H1 (cell line): ENCODE measurements around the gene ZNF385C. TPM values are rescaled to one million over a fixed set of nuclear protein-coding genes. Genes with fewer than 3 reads are reported as not detected.

Source experiments
- CTCF ChIA-PET: fragments of 300-600 bp; sonication (Branson Sonifier 250); formaldehyde crosslinking; loops from one replicate; lab custom pipeline; 2021; ENCODE audit not compliant: partially characterized antibody; lab: Charles Lee
- POLR2A ChIA-PET: fragments of 300-600 bp; sonication (Branson Sonifier 250); formaldehyde crosslinking; loops from one replicate; lab custom pipeline; 2021; ENCODE audit warnings: inconsistent platforms; ENCODE audit not compliant: partially characterized antibody; lab: Charles Lee
- DNase-seq, 2 experiments: peaks; one replicate each; pipeline versions ENCODE4 v3.0.0 to v3.0.0-alpha.2; 2010 to 2022; ENCODE audit warnings: low spot score in 2 of 2, low read depth in 1 of 2, mixed read lengths in 1 of 2
- FAIRE-seq: peaks from 2 replicates; lab custom pipeline; 2011; peaks lifted over from hg19 to GRCh38; lab: Jason Lieb, UNC
- H2AFZ ChIP-seq: 2 replicates; pipeline ENCODE4 v1.8.1; 2012; ENCODE audit warnings: low read length, inconsistent platforms
- H2AK5ac ChIP-seq: 2 replicates; pipeline ENCODE4 v1.6.1; 2013; ENCODE audit warnings: low read depth, low read length
- H2BK120ac ChIP-seq: replicated peaks from 2 replicates; pipeline ENCODE3; 2013; ENCODE audit warnings: low read depth, low read length, inconsistent platforms
- H2BK12ac ChIP-seq: 2 replicates; pipeline ENCODE4 v1.6.1; 2013; ENCODE audit warnings: low read depth, low read length
- H2BK15ac ChIP-seq: 2 replicates; pipeline ENCODE4 v1.6.1; 2013; ENCODE audit warnings: low read length
- H2BK20ac ChIP-seq: 2 replicates; pipeline ENCODE4 v1.6.1; 2013; ENCODE audit warnings: low read length
- H2BK5ac ChIP-seq: 2 replicates; pipeline ENCODE4 v1.6.1; 2013; ENCODE audit warnings: low read depth, low read length
- H3K14ac ChIP-seq: 2 replicates; pipeline ENCODE4 v1.6.1; 2013; ENCODE audit warnings: inconsistent platforms; ENCODE audit not compliant: insufficient read length
- H3K18ac ChIP-seq: 2 replicates; pipeline ENCODE4 v1.6.1; 2013; ENCODE audit warnings: low read length; ENCODE audit errors: extremely low read depth
- H3K23ac ChIP-seq: 2 replicates; pipeline ENCODE4 v1.6.1; 2013; ENCODE audit warnings: inconsistent platforms; ENCODE audit not compliant: insufficient read length
- H3K23me2 ChIP-seq: 2 replicates; pipeline ENCODE4 v1.6.1; 2013; ENCODE audit warnings: low read depth, low read length
- H3K27ac ChIP-seq: 2 replicates; pipeline ENCODE4 v1.6.1; 2011; ENCODE audit warnings: low read depth, low read length, inconsistent platforms
- H3K27me3 ChIP-seq, 4 experiments: replicated peaks in 1 of 4; 1 replicate in 1 of 4; 2 replicates in 3 of 4; pipeline versions ENCODE4 v1.6.1 to v1.8.1; 2011 to 2013; ENCODE audit warnings: low read length in 3 of 4, mild to moderate bottlenecking in 3 of 4, inconsistent platforms in 2 of 4, mixed read lengths in 2 of 4, moderate library complexity in 1 of 4; ENCODE audit not compliant: control insufficient read depth in 3 of 4, insufficient read depth in 3 of 4; ENCODE audit errors: extremely low read depth in 1 of 4
- H3K36me3 ChIP-seq, 4 experiments: 2 replicates each; pipeline versions ENCODE4 v1.6.1 to v1.8.1; 2011 to 2013; ENCODE audit warnings: mild to moderate bottlenecking in 4 of 4, low read length in 3 of 4, moderate library complexity in 2 of 4, control low read depth in 1 of 4, inconsistent platforms in 1 of 4; ENCODE audit not compliant: insufficient read depth in 4 of 4, control insufficient read depth in 2 of 4
- H3K4ac ChIP-seq: replicated peaks from 2 replicates; pipeline ENCODE3; 2013; ENCODE audit warnings: low read length, low read depth, mixed read lengths, inconsistent platforms; ENCODE audit not compliant: insufficient read length
- H3K4me1 ChIP-seq, 4 experiments: replicated peaks in 1 of 4; 1 replicate in 1 of 4; 2 replicates in 3 of 4; pipeline versions ENCODE4 v1.6.1 to v1.8.1; 2011 to 2013; ENCODE audit warnings: low read length in 3 of 4, inconsistent platforms in 2 of 4, mixed read lengths in 1 of 4; ENCODE audit not compliant: insufficient read depth in 4 of 4, control insufficient read depth in 3 of 4
- H3K4me2 ChIP-seq, 2 experiments: 2 replicates each; pipeline versions ENCODE4 v1.6.1 to v1.8.1; 2011 to 2013; ENCODE audit warnings: low read depth in 2 of 2, low read length in 2 of 2, control low read depth in 1 of 2, inconsistent platforms in 1 of 2, mild to moderate bottlenecking in 1 of 2; ENCODE audit not compliant: insufficient read depth in 1 of 2
- H3K4me3 ChIP-seq, 4 experiments: fragments of 200-600, 300-600 bp in 1 of 4; sonication (generic), shearing (Covaris generic), sonication (Bioruptor Twin) in 1 of 4; 2 replicates each; pipeline versions ENCODE4 v1.5.1 to v1.8.1; 2011 to 2016; ENCODE audit warnings: low read length in 4 of 4, low read depth in 3 of 4, control low read depth in 2 of 4, inconsistent platforms in 2 of 4, mild to moderate bottlenecking in 2 of 4, mixed read lengths in 1 of 4, moderate library complexity in 1 of 4; ENCODE audit not compliant: insufficient read depth in 2 of 4; ENCODE audit errors: extremely low read depth in 1 of 4
- H3K56ac ChIP-seq: replicated peaks from 2 replicates; pipeline ENCODE3; 2013; ENCODE audit warnings: low read depth, mild to moderate bottlenecking, mixed read lengths, low read length, inconsistent platforms; ENCODE audit not compliant: insufficient read length
- H3K79me1 ChIP-seq: 2 replicates; pipeline ENCODE4 v1.6.1; 2013; ENCODE audit warnings: low read depth, low read length, control low read depth
- H3K79me2 ChIP-seq, 2 experiments: 2 replicates each; pipeline versions ENCODE4 v1.6.1 to v1.8.1; 2012 to 2013; ENCODE audit warnings: low read length in 2 of 2, mild to moderate bottlenecking in 2 of 2, inconsistent platforms in 1 of 2; ENCODE audit not compliant: insufficient read depth in 2 of 2, control insufficient read depth in 1 of 2
- H3K9ac ChIP-seq, 4 experiments: replicated peaks in 1 of 4; 1 replicate in 1 of 4; 2 replicates in 3 of 4; pipeline versions ENCODE4 v1.6.1 to v1.8.1; 2011 to 2013; ENCODE audit warnings: low read depth in 3 of 4, low read length in 3 of 4, control low read depth in 2 of 4, mild to moderate bottlenecking in 2 of 4, moderate library complexity in 2 of 4, inconsistent platforms in 1 of 4; ENCODE audit errors: extremely low read depth in 1 of 4
- H3K9me3 ChIP-seq, 2 experiments: 2 replicates each; pipeline versions ENCODE4 v1.6.1 to v1.8.1; 2012 to 2013; ENCODE audit warnings: mild to moderate bottlenecking in 2 of 2, moderate library complexity in 2 of 2, control low read depth in 1 of 2, inconsistent platforms in 1 of 2, low read depth in 1 of 2, low read length in 1 of 2, mixed read lengths in 1 of 2; ENCODE audit not compliant: insufficient read depth in 2 of 2
- H4K20me1 ChIP-seq, 2 experiments: replicated peaks in 1 of 2; 2 replicates each; pipeline versions ENCODE3 to v1.8.1; 2011 to 2013; ENCODE audit warnings: inconsistent platforms in 2 of 2, low read length in 2 of 2, mild to moderate bottlenecking in 1 of 2; ENCODE audit not compliant: insufficient read depth in 2 of 2, control insufficient read depth in 1 of 2
- H4K5ac ChIP-seq: 2 replicates; pipeline ENCODE4 v1.6.1; 2013; ENCODE audit warnings: low read length, low read depth, mixed read lengths, inconsistent platforms; ENCODE audit not compliant: insufficient read length
- H4K8ac ChIP-seq: 2 replicates; pipeline ENCODE4 v1.8.0; 2013; ENCODE audit warnings: mild to moderate bottlenecking, moderate library complexity, low read length, inconsistent platforms; ENCODE audit not compliant: insufficient read depth; ENCODE audit errors: extremely low read depth
- H4K91ac ChIP-seq: replicated peaks from 2 replicates; pipeline ENCODE3; 2013; ENCODE audit warnings: low read length, mixed read lengths, inconsistent platforms; ENCODE audit not compliant: insufficient read length
- ASH2L ChIP-seq: fragments of 200-600, 300-600 bp; sonication (generic); IDR thresholded peaks from one replicate; pipeline ENCODE4 v1.7.1; 2017; ENCODE audit warnings: low read length
- CBX5 ChIP-seq: fragments of 300-800, 300-1000 bp; sonication (generic); IDR thresholded peaks from 2 replicates; pipeline ENCODE4 v1.7.1; 2016; ENCODE audit warnings: antibody characterized with exemption, low read length, low read depth
- CHD1 ChIP-seq: IDR thresholded peaks from 2 replicates; pipeline ENCODE4 v1.6.1; 2012; ENCODE audit warnings: low read depth, low read length, improper control_type of control experiment
- EZH2 ChIP-seq: fragments of 200-600 bp; sonication (generic); IDR thresholded peaks from 2 replicates; pipeline ENCODE4 v1.7.1; 2012; ENCODE audit warnings: low read depth, mild to moderate bottlenecking, moderate library complexity, low read length, inconsistent platforms; ENCODE audit not compliant: severe bottlenecking
- GTF2F1 ChIP-seq: IDR thresholded peaks from 2 replicates; pipeline ENCODE4 v1.6.1; 2012; ENCODE audit warnings: low read depth, low read length, improper control_type of control experiment, borderline replicate concordance
- JUN ChIP-seq: IDR thresholded peaks from 2 replicates; pipeline ENCODE4 v1.6.1; 2011; ENCODE audit warnings: low read depth, mild to moderate bottlenecking, improper control_type of control experiment, low read length
- RNF2 ChIP-seq: fragments of 200-900, 300-1000 bp; sonication (generic); IDR thresholded peaks from 2 replicates; pipeline ENCODE4 v1.7.1; 2016; ENCODE audit warnings: borderline replicate concordance, low read depth, mild to moderate bottlenecking, antibody characterized with exemption, low read length; ENCODE audit not compliant: poor library complexity, severe bottlenecking; ENCODE audit errors: missing control alignments
- RXRA ChIP-seq: IDR thresholded peaks from 2 replicates; pipeline ENCODE4 v1.6.1; 2011; ENCODE audit warnings: low read depth, mild to moderate bottlenecking, low read length, moderate library complexity; ENCODE audit not compliant: insufficient read depth
- SIRT6 ChIP-seq: IDR thresholded peaks from one replicate; pipeline ENCODE4 v1.7.1; 2012; ENCODE audit warnings: low read length, inconsistent platforms
- SP1 ChIP-seq: IDR thresholded peaks from 2 replicates; pipeline ENCODE4 v1.6.1; 2011; ENCODE audit warnings: low read depth, low read length
- WGBS, 2 experiments: shearing (Covaris generic) in 1 of 2; methylation state at CpG; one replicate each; pipeline versions ENCODE4 v1.1.6 to v1.1.7; 2013 to 2015; ENCODE audit warnings: low lambda C conversion rate in 2 of 2, mixed read lengths in 2 of 2, inconsistent platforms in 1 of 2, low coverage in 1 of 2, missing lambda C conversion rate in 1 of 2; ENCODE audit not compliant: insufficient replicate concordance in 2 of 2, insufficient coverage in 1 of 2, insufficient read length in 1 of 2; ENCODE audit errors: extremely low coverage in 1 of 2, missing lambda C conversion rate in 1 of 2; 5-methylcytosine and 5-hydroxymethylcytosine counted together
- polyA plus RNA-seq, 7 experiments: library from polyadenylated mRNA; depleted of rRNA in 3 of 7; stranded (reverse) in 5 of 7; unstranded in 2 of 7; fragments of >200 nt in 5 of 7; fragments of 200-250 nt in 2 of 7; gene quantifications; 1 replicate in 5 of 7; 2 replicates in 1 of 7; 4 replicates in 1 of 7; pipeline versions ENCODE4 v1.2.1 to v1.2.3, GENCODE V29; 2011 to 2013; ENCODE audit warnings: missing spikeins in 2 of 7, mixed read lengths in 2 of 7
- total RNA-seq: library from RNA; stranded (reverse); fragmentation: NEBNext Ultra II Directional; extraction: Animal tissue kit (Norgen Biotek cat#: 25700); gene quantifications from 2 replicates; pipeline ENCODE4 v1.2.1, GENCODE V29; 2021
- TF ChIP-seq, protein P1 (sequence below), 3 experiments: IDR thresholded peaks; 1 replicate in 2 of 3; 2 replicates in 1 of 3; pipeline versions ENCODE4 v1.5.1 to v1.6.1; 2011; ENCODE audit warnings: low read length in 3 of 3, mild to moderate bottlenecking in 3 of 3, inconsistent platforms in 2 of 3, low read depth in 1 of 3, moderate library complexity in 1 of 3; ENCODE audit not compliant: insufficient read depth in 1 of 3; ENCODE audit errors: control extremely low read depth in 1 of 3

Gene ZNF385C
- total and polyA plus RNA-seq, 2 of the 8 experiments (the other 6 are each of a cell fraction or from before 2014, with no cell fraction given) = 3.9 to 6.1 TPM

DNA sequence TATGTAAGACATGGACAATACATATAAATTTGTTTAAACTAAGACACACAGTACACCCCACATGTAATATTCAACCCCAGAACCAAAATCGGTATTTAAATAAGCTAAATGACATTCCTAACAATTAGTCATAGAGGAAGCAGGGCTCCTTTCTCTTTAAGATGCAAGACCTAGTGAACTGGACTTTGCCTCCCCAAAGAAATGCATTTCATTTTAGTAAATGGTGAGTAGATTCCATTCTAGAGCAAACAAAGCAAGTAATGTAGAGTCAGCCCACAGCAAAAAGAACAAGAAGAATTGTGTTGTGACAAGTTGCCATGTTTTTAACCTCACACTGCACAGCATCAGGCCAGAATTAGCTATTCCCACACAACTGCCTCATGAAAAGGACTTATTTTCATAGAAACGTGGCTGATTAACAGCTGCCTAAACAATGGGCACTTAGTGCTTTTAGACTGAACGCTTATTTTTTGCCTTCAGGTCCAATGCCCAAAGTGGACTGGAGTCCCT lies 95.4 kb downstream of the ZNF385C start:
- no peaks in the 10 kb centered on the region for H3K4me1 ChIP-seq
- peaks cover 30 to 71% of the 10 kb centered on the region in 2 experiments for H3K79me2 ChIP-seq
- H2BK15ac ChIP-seq = no peak overlapping the region
- H3K56ac ChIP-seq = no peak overlapping the region
- no peak overlapping the region for H3K4me3 ChIP-seq
- H2AK5ac ChIP-seq = no peak overlapping the region
- H3K18ac ChIP-seq = no peak overlapping the region
- no peak overlapping the region for H3K27ac ChIP-seq
- peaks cover 6 to 46% (median 32%) of the 10 kb centered on the region in 4 experiments for H3K36me3 ChIP-seq
- no peak overlapping the region for H4K8ac ChIP-seq
- H3K23ac ChIP-seq = no peak overlapping the region
- no peak overlapping the region for H4K91ac ChIP-seq
- WGBS, 2 experiments = 92% methylated on average over 3 of the region's 3 CpGs; no CpG with 5 or more reads in 1 of the 2 experiments
- no peak overlapping the region for H2BK12ac ChIP-seq
- H2BK120ac ChIP-seq = no peak overlapping the region
- ChIA-PET POLR2A (interaction anchor here (0.9 to 1.6 kb wide), 4 partner anchors 9 to 34 kb away, joined by 3 to 5 read pairs (median 4); partner anchors contain the start of gene DNAJC7), CTCF (interaction anchor here (0.6 to 1.8 kb wide), 7 partner anchors 14 to 1625 kb away, joined by 3 to 7 read pairs (median 3); partner anchors contain the start of genes DNAJC7 and NKIRAS2)
- H3K4ac ChIP-seq = no peak overlapping the region
- DNase-seq (no peak), FAIRE-seq (no peak)
- no peak overlapping the region for H3K14ac ChIP-seq
- H2AFZ ChIP-seq = no peak overlapping the region
- H2BK5ac ChIP-seq = no peak overlapping the region
- no peak overlapping the region for H2BK20ac ChIP-seq
- no peaks in the 10 kb centered on the region for H3K9me3 ChIP-seq
- H3K4me2 ChIP-seq = no peak overlapping the region
- H3K79me1 ChIP-seq = no peaks in the 10 kb centered on the region; the same call in 1 of the 2 replicates
- H3K27me3 ChIP-seq = no peaks in the 10 kb centered on the region
- H4K20me1 ChIP-seq = peaks cover 5% of the 10 kb centered on the region in 2 experiments
- no peak overlapping the region for H3K9ac ChIP-seq
- no peaks in the 10 kb centered on the region for H3K23me2 ChIP-seq
- H4K5ac ChIP-seq = no peak overlapping the region
- TF ChIP-seq RXRA (no peak), GTF2F1 (no peak), JUN (no peak), SP1 (no peak), SIRT6 (no peak), ASH2L (no peak), CHD1 (no peak), EZH2 (no peak), CBX5 (no peak), RNF2 (no peak)
- TF ChIP-seq, protein P1, sequence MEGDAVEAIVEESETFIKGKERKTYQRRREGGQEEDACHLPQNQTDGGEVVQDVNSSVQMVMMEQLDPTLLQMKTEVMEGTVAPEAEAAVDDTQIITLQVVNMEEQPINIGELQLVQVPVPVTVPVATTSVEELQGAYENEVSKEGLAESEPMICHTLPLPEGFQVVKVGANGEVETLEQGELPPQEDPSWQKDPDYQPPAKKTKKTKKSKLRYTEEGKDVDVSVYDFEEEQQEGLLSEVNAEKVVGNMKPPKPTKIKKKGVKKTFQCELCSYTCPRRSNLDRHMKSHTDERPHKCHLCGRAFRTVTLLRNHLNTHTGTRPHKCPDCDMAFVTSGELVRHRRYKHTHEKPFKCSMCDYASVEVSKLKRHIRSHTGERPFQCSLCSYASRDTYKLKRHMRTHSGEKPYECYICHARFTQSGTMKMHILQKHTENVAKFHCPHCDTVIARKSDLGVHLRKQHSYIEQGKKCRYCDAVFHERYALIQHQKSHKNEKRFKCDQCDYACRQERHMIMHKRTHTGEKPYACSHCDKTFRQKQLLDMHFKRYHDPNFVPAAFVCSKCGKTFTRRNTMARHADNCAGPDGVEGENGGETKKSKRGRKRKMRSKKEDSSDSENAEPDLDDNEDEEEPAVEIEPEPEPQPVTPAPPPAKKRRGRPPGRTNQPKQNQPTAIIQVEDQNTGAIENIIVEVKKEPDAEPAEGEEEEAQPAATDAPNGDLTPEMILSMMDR (IDR thresholded peaks at IDR 0.05; ENCODE audit: control extremely low read depth in 1 of 3, insufficient read depth in 1 of 3, low read depth in 1 of 3, low read length in 3 of 3) = no peak
